Stomach (tissue), 4 donors: Measurements from ENCODE around the gene UBAC1.

Source experiments
- CTCF ChIP-seq, 7 experiments: fragments of 450-650 bp in 4 of 7; fragments of 200-600 bp in 3 of 7; sonication (generic) in 3 of 7; IDR thresholded peaks; one replicate each; pipeline ENCODE4 v1.5.1; 2016 to 2019; ENCODE audit warnings: antibody characterized with exemption in 7 of 7, control low read depth in 2 of 7, mild to moderate bottlenecking in 1 of 7
- POLR2A ChIP-seq, 4 donors: fragments of 450-650 bp; IDR thresholded peaks; one replicate each; pipeline ENCODE4 v1.6.1; 2016; ENCODE audit warnings: antibody characterized with exemption in 4 of 4, control low read depth in 2 of 4, mild to moderate bottlenecking in 1 of 4, moderate library complexity in 1 of 4

GRCh38 chr9:135947582-135947981, 13.6 kb downstream of the UBAC1 start:
- TF ChIP-seq CTCF (IDR thresholded peaks at IDR 0.05) (no peak), POLR2A (IDR thresholded peaks at IDR 0.05) (no peak)
